Mesenchymal stem cell (in vitro differentiated cells and primary cell): Measurements from ENCODE around the gene FIGNL2.
"Not testable (repeated sequence)": the region's sequence is repeated elsewhere in the genome, so short reads cannot be mapped to it uniquely, and the experiment has no call there.

Source experiments
- DNase-seq: peaks from one replicate; pipeline ENCODE4 v3.0.0-alpha.2; 2013
- H2AFZ ChIP-seq: one replicate; pipeline ENCODE4 v1.6.1; 2013; ENCODE audit warnings: low read depth, mild to moderate bottlenecking, control low read depth, inconsistent platforms, low read length, moderate library complexity
- H2AK5ac ChIP-seq: 2 replicates; pipeline ENCODE4 v1.6.1; 2013; ENCODE audit warnings: low read length, moderate library complexity, mild to moderate bottlenecking, inconsistent platforms; ENCODE audit not compliant: severe bottlenecking
- H2BK120ac ChIP-seq: one replicate; pipeline ENCODE4 v1.6.1; 2013; ENCODE audit warnings: low read depth, mild to moderate bottlenecking, inconsistent platforms, low read length, moderate library complexity
- H2BK12ac ChIP-seq, 2 experiments: one replicate each; pipeline ENCODE4 v1.6.1; 2013; ENCODE audit warnings: inconsistent platforms in 2 of 2, low read length in 2 of 2, mild to moderate bottlenecking in 2 of 2, moderate library complexity in 2 of 2, control low read depth in 1 of 2
- H2BK15ac ChIP-seq: one replicate; pipeline ENCODE4 v1.6.1; 2013; ENCODE audit warnings: mild to moderate bottlenecking, low read depth, inconsistent platforms; ENCODE audit not compliant: poor library complexity, severe bottlenecking
- H2BK5ac ChIP-seq: 2 replicates; pipeline ENCODE4 v1.6.1; 2013; ENCODE audit warnings: low read depth, mild to moderate bottlenecking, low read length, control low read depth, inconsistent platforms; ENCODE audit not compliant: poor library complexity, severe bottlenecking
- H3K14ac ChIP-seq, 2 experiments: one replicate each; pipeline ENCODE4 v1.6.1; 2013; ENCODE audit warnings: inconsistent platforms in 2 of 2, low read length in 2 of 2, control low read depth in 1 of 2, mild to moderate bottlenecking in 1 of 2, moderate library complexity in 1 of 2
- H3K18ac ChIP-seq, 2 experiments: one replicate each; pipeline ENCODE4 v1.6.1; 2013; ENCODE audit warnings: inconsistent platforms in 2 of 2, low read length in 2 of 2, control low read depth in 1 of 2, low read depth in 1 of 2, mild to moderate bottlenecking in 1 of 2
- H3K23ac ChIP-seq, 2 experiments: one replicate each; pipeline ENCODE4 v1.6.1; 2013; ENCODE audit warnings: inconsistent platforms in 2 of 2, low read length in 2 of 2, mild to moderate bottlenecking in 2 of 2, moderate library complexity in 2 of 2, control low read depth in 1 of 2
- H3K27ac ChIP-seq: 2 replicates; pipeline ENCODE4 v1.5.1; 2013; ENCODE audit warnings: mild to moderate bottlenecking, moderate library complexity, low read length, control low read depth, inconsistent platforms; ENCODE audit not compliant: poor library complexity, severe bottlenecking
- H3K27me3 ChIP-seq, 2 experiments: 2 replicates each; pipeline versions ENCODE4 v1.6.1 to v1.7.0; 2013; ENCODE audit warnings: low read length in 2 of 2, mild to moderate bottlenecking in 2 of 2, moderate library complexity in 2 of 2, control low read depth in 1 of 2, inconsistent platforms in 1 of 2; ENCODE audit not compliant: control insufficient read depth in 1 of 2, insufficient read depth in 1 of 2
- H3K36me3 ChIP-seq, 2 experiments: 2 replicates each; pipeline versions ENCODE4 v1.6.1 to v1.7.0; 2013; ENCODE audit warnings: low read length in 2 of 2, control low read depth in 1 of 2, inconsistent platforms in 1 of 2, low read depth in 1 of 2, mild to moderate bottlenecking in 1 of 2; ENCODE audit not compliant: insufficient read depth in 2 of 2, control insufficient read depth in 1 of 2
- H3K4ac ChIP-seq, 2 experiments: one replicate each; pipeline ENCODE4 v1.6.1; 2013; ENCODE audit warnings: inconsistent platforms in 2 of 2, low read length in 2 of 2, mild to moderate bottlenecking in 2 of 2, moderate library complexity in 2 of 2, control low read depth in 1 of 2, low read depth in 1 of 2
- H3K4me1 ChIP-seq: 2 replicates; pipeline ENCODE4 v1.6.1; 2013; ENCODE audit warnings: low read depth, low read length, control low read depth; ENCODE audit not compliant: control insufficient read depth, insufficient read depth
- H3K4me2 ChIP-seq: 2 replicates; pipeline ENCODE4 v1.6.1; 2013; ENCODE audit warnings: low read length, mild to moderate bottlenecking, inconsistent platforms; ENCODE audit not compliant: poor library complexity, severe bottlenecking
- H3K4me3 ChIP-seq, 2 experiments: 2 replicates each; pipeline versions ENCODE4 v1.5.1 to v1.7.0; 2013; ENCODE audit warnings: low read length in 2 of 2, mild to moderate bottlenecking in 2 of 2, control low read depth in 1 of 2, low read depth in 1 of 2; ENCODE audit not compliant: insufficient read depth in 1 of 2
- H3K79me1 ChIP-seq: replicated peaks from 2 replicates; pipeline ENCODE4 v1.6.1; 2013; ENCODE audit warnings: mild to moderate bottlenecking, control low read depth, low read length, inconsistent platforms; ENCODE audit not compliant: poor library complexity, severe bottlenecking
- H3K9ac ChIP-seq: 2 replicates; pipeline ENCODE4 v1.7.0; 2013; ENCODE audit warnings: mild to moderate bottlenecking, low read length, moderate library complexity
- H3K9me3 ChIP-seq: 2 replicates; pipeline ENCODE4 v1.7.0; 2013; ENCODE audit warnings: mild to moderate bottlenecking, low read length; ENCODE audit not compliant: control insufficient read depth
- H4K8ac ChIP-seq: one replicate; pipeline ENCODE4 v1.6.1; 2013; ENCODE audit warnings: inconsistent platforms, mild to moderate bottlenecking, low read length, moderate library complexity
- H4K91ac ChIP-seq: one replicate; pipeline ENCODE4 v1.6.1; 2013; ENCODE audit warnings: mild to moderate bottlenecking, low read length, inconsistent platforms
- WGBS: methylation state at CpG from one replicate; pipeline ENCODE4 v1.1.7; 2013; ENCODE audit warnings: mixed read lengths; 5-methylcytosine and 5-hydroxymethylcytosine counted together

The FIGNL2 gene

DNA sequence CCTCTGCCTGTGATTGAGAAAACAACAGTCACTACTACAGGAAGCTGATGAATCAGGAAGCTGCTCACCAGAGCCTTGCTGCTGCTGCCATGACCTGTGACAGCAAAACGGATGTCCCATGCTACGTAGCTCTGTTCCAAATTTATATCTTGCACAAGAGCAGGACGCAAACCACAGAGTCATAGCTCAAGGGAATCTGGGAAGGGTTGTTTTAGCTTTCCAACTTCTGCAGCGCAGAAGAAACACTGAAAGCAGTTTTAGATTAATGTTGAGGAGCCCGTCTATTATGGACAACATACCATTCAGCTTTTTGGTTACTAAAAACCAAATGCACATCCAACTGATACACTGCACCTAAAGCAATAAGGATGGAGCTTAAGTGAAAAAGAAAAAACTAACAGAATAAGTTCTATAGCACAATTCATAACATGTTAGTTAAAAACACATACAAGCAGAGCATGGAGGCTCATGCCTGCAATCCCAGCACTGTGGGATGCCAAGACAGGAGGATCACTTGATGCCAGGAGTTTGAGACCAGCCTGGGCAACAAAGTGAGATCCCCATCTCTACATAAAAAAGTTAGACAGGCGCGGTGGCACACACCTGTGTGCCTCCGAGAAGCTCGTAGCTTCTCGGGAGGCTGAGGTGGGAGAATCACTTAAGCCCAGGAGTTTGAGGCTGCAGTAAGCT, 37.6 kb upstream of the FIGNL2 start:
- no peak overlapping the region for H2BK5ac ChIP-seq
- H3K27me3 ChIP-seq, result no peaks in the 10 kb centered on the region
- peak overlapping the region; percentile 82 to 84 for H3K4ac ChIP-seq
- no peak overlapping the region for H2AFZ ChIP-seq
- DNase-seq, result peak; percentile 99
- H4K91ac ChIP-seq, result peak overlapping the region; percentile 88
- H3K14ac ChIP-seq, result no peak overlapping the region
- H3K23ac ChIP-seq, result no peak overlapping the region
- H3K79me1 ChIP-seq, result no peaks in the 10 kb centered on the region
- peak overlapping the region in 1 of 2 experiments; percentile 77 for H3K4me3 ChIP-seq
- peak overlapping the region; percentile 5 for H3K27ac ChIP-seq
- H3K4me1 ChIP-seq, result peaks cover 7% of the 10 kb centered on the region
- H2BK15ac ChIP-seq, result peak overlapping the region; percentile 89
- peak overlapping the region; percentile 75 to 93 for H3K18ac ChIP-seq
- no peaks in the 10 kb centered on the region for H3K36me3 ChIP-seq
- 53% methylated on average over 10 of the region's 10 CpGs for WGBS
- H3K9ac ChIP-seq, result peak overlapping the region; percentile 82
- H3K4me2 ChIP-seq, result no peak overlapping the region
- peak overlapping the region; percentile 15 to 95 for H2BK12ac ChIP-seq
- H2BK120ac ChIP-seq, result peak overlapping the region; percentile 78
- H4K8ac ChIP-seq, result peak overlapping the region; percentile 83
- H3K9me3 ChIP-seq, result no peaks in the 10 kb centered on the region
- H2AK5ac ChIP-seq, result no peak overlapping the region

DNA sequence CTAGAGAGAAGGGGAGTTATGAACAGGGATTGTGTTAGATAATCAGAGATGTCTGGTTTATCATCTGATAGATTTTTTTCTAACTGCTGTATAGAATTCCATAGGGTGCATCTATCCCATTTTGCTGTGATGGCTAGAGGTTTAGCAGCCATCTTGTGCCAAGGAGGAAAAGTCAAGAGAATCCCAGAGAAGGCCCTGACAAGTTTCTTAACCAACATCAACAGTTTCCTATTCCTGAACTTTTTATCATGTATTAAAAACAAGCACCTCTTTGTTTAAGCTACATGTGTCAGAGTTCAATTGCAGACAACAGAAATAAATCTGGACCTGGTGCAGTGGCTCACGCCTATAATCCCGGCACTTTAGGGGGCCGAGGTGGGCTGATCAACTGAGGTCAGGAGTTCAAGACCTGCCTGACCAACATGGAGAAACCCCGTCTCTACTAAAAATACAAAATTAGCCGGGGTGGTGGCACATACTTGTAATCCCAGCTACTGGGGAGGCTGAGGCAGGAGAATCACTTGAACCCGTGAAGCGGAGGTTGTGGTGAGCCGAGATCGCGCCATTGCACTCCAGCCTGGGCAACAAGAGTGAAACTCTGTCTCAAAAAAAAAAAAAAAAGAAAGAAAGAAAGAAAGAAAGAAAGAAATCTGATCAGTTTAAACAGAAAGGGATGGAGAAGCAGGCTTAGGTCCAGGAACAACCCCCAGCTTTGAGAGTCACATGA, 36.9 kb upstream of the FIGNL2 start:
- 89% methylated on average over 9 of the region's 10 CpGs for WGBS
- not testable (repeated sequence) for H3K36me3 ChIP-seq, DNase-seq, H3K14ac ChIP-seq, H3K79me1 ChIP-seq, H2BK5ac ChIP-seq, H3K27me3 ChIP-seq, H4K91ac ChIP-seq, H2AK5ac ChIP-seq, H3K23ac ChIP-seq, H2AFZ ChIP-seq, H3K27ac ChIP-seq, H3K9me3 ChIP-seq, H3K4me1 ChIP-seq, H2BK15ac ChIP-seq, H3K4me2 ChIP-seq
- peak overlapping the region in 1 of 2 experiments; percentile 21 for H2BK12ac ChIP-seq
- H3K4ac ChIP-seq, result peak overlapping the region; percentile 5 to 77
- H4K8ac ChIP-seq, result peak overlapping the region; percentile 59
- peak overlapping the region; percentile 37 to 61 for H3K18ac ChIP-seq
- peak overlapping the region; percentile 29 for H2BK120ac ChIP-seq
- peak overlapping the region; percentile 62 for H3K9ac ChIP-seq
- H3K4me3 ChIP-seq, result peak overlapping the region in 1 of 2 experiments; percentile 30

DNA sequence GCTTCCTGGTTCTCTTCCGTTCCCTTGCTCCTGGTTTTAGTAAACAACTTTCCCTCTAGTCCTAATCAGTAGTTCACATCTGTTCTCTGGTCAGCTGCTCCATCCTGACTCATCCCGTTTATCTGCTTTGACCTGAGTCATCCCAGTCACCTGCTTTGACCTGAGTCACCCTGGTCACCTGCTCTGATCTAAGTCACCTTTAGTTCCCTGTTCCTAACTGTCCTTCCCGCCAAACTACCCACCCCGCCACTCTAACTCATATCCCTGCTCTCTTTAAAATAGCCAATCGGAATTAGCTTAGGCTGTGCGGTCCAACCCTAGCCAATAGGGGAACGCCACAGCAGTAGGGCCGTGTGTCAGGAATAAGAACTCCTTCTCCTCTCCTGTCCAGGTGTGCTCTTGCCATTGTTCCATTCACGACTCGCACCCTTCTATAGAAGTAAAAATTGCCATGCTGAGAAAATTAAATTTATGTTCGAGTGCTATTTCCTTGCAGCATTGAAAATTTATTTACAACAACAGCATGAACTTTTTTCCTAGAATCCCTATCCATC, 36.2 kb upstream of the FIGNL2 start:
- H3K27ac ChIP-seq, result no peak overlapping the region
- H3K79me1 ChIP-seq, result no peaks in the 10 kb centered on the region
- H2BK15ac ChIP-seq, result no peak overlapping the region
- peak; percentile 70 for DNase-seq
- no peak overlapping the region for H2AK5ac ChIP-seq
- peak overlapping the region; percentile 62 for H3K9ac ChIP-seq
- peak overlapping the region; percentile 1 for H4K91ac ChIP-seq
- H3K4me3 ChIP-seq, result peak overlapping the region in 1 of 2 experiments; percentile 30
- no peak overlapping the region for H3K4me2 ChIP-seq
- no peak overlapping the region for H2AFZ ChIP-seq
- H3K14ac ChIP-seq, result peak overlapping the region in 1 of 2 experiments; percentile 35
- peak overlapping the region; percentile 20 to 45 for H2BK12ac ChIP-seq
- no peak overlapping the region for H3K23ac ChIP-seq
- peak overlapping the region in 1 of 2 experiments; percentile 11 for H3K4ac ChIP-seq
- H3K27me3 ChIP-seq, result no peaks in the 10 kb centered on the region
- peak overlapping the region; percentile 31 for H4K8ac ChIP-seq
- H3K18ac ChIP-seq, result peak overlapping the region; percentile 3 to 60
- no peaks in the 10 kb centered on the region for H3K9me3 ChIP-seq
- WGBS, result 79% methylated on average over 11 of the region's 11 CpGs
- H2BK120ac ChIP-seq, result no peak overlapping the region
- no peaks in the 10 kb centered on the region for H3K36me3 ChIP-seq
- peaks cover 7% of the 10 kb centered on the region for H3K4me1 ChIP-seq
- H2BK5ac ChIP-seq, result no peak overlapping the region
